ENCODE data around the gene MMEL1.

DNA sequence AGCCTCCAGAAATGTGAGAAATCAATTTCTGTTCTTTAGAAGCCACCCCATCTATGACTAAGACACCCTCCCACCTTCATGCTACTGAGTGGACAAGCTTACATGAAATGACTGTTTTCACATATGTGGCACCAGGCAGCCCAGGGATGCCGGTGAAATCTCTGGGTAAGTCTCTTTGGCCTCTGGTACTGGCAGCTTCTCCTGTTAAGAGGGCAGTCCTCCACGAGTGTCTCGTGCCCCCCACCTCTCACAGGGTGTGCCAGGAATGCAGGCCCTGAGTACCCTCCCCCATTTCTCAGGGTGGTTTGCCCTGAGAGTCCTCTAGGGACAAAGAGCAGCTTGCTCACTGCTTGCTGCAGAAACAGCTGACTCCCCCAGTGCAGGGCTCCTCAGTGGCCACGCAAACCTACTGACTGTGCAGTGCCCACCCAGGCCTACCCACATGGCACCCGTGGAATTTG, 49.5 kb downstream of the MMEL1 start:
- no peak for TF ChIP-seq POLR2A (IDR thresholded peaks at IDR 0.05)
- TF ChIP-seq, protein P1, sequence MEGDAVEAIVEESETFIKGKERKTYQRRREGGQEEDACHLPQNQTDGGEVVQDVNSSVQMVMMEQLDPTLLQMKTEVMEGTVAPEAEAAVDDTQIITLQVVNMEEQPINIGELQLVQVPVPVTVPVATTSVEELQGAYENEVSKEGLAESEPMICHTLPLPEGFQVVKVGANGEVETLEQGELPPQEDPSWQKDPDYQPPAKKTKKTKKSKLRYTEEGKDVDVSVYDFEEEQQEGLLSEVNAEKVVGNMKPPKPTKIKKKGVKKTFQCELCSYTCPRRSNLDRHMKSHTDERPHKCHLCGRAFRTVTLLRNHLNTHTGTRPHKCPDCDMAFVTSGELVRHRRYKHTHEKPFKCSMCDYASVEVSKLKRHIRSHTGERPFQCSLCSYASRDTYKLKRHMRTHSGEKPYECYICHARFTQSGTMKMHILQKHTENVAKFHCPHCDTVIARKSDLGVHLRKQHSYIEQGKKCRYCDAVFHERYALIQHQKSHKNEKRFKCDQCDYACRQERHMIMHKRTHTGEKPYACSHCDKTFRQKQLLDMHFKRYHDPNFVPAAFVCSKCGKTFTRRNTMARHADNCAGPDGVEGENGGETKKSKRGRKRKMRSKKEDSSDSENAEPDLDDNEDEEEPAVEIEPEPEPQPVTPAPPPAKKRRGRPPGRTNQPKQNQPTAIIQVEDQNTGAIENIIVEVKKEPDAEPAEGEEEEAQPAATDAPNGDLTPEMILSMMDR (IDR thresholded peaks at IDR 0.05): no peak

All from right lobe of liver (tissue), 4 donors.